Middle frontal gyrus (tissue), 1 donor: ENCODE data around the gene SNCB.

Experiments
- DNase-seq: peaks from one replicate; pipeline ENCODE4 v3.0.0-alpha.2; 2015; ENCODE audit warnings: low spot score; ENCODE audit errors: extremely low spot score

Gene SNCB

DNA sequence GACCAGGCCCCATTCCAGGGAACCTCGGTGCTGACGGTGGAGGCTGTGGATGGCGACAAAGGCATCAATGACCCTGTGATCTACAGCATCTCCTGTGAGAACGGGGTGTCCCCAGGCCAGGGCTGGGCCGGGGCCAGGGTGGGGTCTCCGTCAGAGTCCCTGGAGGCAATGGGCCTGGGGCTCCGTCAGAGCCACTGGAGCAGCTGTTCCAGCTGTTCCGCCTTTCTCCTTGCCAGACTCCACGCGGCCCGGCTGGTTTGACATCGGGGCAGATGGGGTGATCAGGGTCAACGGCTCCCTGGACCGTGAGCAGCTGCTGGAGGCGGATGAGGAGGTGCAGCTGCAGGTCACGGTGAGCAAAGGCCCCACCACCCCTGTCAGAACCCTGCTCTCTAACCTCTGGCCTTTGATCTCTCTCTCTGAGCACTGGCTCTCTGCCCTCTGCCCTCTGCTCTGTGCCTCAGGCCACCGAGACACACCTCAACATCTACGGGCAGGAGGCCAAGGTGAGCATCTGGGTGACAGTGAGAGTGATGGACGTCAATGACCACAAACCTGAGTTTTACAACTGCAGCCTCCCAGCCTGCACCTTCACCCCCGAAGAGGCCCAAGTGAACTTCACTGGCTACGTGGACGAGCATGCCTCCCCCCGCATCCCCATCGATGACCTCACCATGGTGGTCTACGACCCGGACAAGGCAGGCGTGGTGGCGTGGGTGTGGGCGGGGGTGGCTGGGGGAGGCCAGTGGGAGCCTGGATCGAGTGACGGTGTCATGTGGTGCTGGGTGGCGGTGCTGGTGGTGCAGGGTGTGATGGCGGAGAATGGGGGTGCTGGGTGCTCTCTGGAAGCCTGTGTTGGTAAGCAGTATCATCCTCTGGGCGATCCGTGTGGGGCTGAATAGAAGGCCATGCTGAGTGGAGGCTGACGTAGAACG, 54.6 kb downstream of the SNCB start:
- DNase-seq: no peak

DNA sequence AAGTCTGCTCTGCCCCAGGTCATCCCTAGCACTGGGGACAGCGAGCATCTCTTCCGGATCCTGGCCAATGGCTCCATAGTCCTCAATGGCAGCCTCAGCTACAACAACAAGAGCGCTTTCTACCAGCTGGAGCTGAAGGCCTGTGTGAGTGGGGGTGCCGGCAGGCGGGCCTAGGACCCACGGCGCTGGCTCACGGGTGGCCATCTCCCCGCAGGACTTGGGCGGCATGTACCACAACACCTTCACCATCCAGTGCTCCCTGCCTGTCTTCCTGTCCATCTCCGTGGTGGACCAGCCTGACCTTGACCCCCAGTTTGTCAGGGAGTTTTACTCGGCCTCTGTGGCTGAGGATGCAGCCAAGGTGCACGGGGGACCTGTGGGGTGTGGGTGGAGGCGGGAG, 55.3 kb downstream of the SNCB start:
- DNase-seq: no peak

DNA sequence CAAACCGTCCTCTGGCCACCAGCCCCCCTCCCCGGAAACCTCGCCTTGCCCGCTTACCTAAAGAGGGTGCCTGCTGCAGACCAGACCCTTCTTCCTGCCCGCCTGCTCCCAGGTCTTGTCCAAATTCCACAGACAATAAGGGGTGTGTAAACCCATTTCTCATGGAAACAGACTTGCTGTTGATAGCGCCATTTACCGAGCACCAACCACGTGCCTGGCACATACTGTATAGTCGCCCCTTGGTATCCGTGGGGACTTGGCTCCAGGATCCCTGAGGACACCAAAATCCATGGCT, 56.1 kb downstream of the SNCB start:
- no peak for DNase-seq

DNA sequence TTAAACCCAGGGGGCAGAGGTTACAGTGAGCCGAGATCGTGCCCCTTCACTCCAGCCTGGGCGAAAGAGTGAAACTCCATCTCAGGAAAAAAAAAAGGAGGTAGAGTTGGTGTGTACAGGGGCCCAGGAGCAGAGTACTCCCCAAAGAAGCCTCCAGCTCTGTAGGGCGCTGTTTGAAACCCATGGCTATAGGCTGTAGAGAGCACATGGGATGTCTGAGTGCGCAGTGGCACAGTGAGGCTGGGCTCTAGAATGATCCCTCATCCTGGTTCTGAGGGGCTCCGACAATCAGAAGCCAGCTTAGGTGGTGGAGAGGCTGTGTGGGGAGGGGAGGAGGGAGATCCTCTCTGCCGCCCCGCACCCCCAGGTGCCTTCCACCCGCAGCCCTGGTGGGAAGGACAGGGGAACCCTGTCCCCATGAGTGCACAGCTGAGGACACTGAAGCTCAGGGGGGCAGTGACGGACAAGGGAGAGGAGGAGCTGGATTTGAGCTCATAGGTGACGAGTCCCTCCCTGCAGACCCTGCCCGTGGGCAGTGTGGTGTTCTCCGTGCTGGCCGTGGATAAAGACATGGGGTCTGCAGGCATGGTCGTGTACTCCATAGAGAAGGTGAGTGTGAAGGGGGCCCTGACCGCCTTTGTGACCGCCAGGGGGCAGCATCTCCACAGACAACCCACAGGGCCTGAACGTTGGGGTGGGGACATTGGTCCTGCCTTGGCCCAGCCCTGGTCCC, 56.6 kb downstream of the SNCB start:
- DNase-seq: no peak
